HTERT RPE-1 (cell line): Measurements from ENCODE around the gene ARHGAP28.

Source experiments
- in situ Hi-C: fragments of 300-500 bp; cut with MboI; formaldehyde crosslinking; loops from 4 replicates; pipeline ENCODE4 v1.14.3; 2020; ENCODE audit warnings: low sequenced_read_pairs

ARHGAP28 gene

GRCh38 chr18:6730416-6731221 lies 1.1 kb downstream of the ARHGAP28 start:
- in situ Hi-C loops, result no loop called here

GRCh38 chr18:6731222-6731596 lies 1.7 kb downstream of the ARHGAP28 start:
- in situ Hi-C loops, result no loop called here

- in situ Hi-C loops, result no loop called here
Observed at GRCh38 chr18:6732952-6733351, 3.4 kb downstream of the ARHGAP28 start.

GRCh38 chr18:6733758-6734157 lies 4.2 kb downstream of the ARHGAP28 start:
- in situ Hi-C loops, result no loop called here

GRCh38 chr18:6734726-6735430 lies 5.4 kb downstream of the ARHGAP28 start:
- in situ Hi-C loops, result no loop called here

GRCh38 chr18:6737833-6738232 lies 8.3 kb downstream of the ARHGAP28 start:
- in situ Hi-C loops, result no loop called here

GRCh38 chr18:6738622-6739021 lies 9.1 kb downstream of the ARHGAP28 start:
- in situ Hi-C loops, result no loop called here

GRCh38 chr18:6741232-6741663 lies 11.7 kb downstream of the ARHGAP28 start:
- in situ Hi-C loops, result no loop called here

GRCh38 chr18:6741786-6742185 lies 12.3 kb downstream of the ARHGAP28 start:
- in situ Hi-C loops, result no loop called here

- in situ Hi-C loops, result no loop called here
Observed at GRCh38 chr18:6743999-6744398, 14.5 kb downstream of the ARHGAP28 start.

- in situ Hi-C loops, result no loop called here
Observed at GRCh38 chr18:6744816-6745455, 15.4 kb downstream of the ARHGAP28 start.

- in situ Hi-C loops, result no loop called here
Observed at GRCh38 chr18:6745504-6746031, 16.1 kb downstream of the ARHGAP28 start.

- in situ Hi-C loops, result no loop called here
Observed at GRCh38 chr18:6746386-6746960, 17.0 kb downstream of the ARHGAP28 start.

- in situ Hi-C loops, result no loop called here
Observed at GRCh38 chr18:6747646-6748045, 18.1 kb downstream of the ARHGAP28 start.

- in situ Hi-C loops, result no loop called here
Observed at GRCh38 chr18:6748241-6748640, 18.7 kb downstream of the ARHGAP28 start.

- in situ Hi-C loops, result no loop called here
Observed at GRCh38 chr18:6750411-6750810, 20.9 kb downstream of the ARHGAP28 start.

- in situ Hi-C loops, result no loop called here
Observed at GRCh38 chr18:6751222-6751621, 21.7 kb downstream of the ARHGAP28 start.

GRCh38 chr18:6752202-6752860 lies 22.8 kb downstream of the ARHGAP28 start:
- in situ Hi-C loops, result no loop called here

GRCh38 chr18:6755107-6755506 lies 25.6 kb downstream of the ARHGAP28 start:
- in situ Hi-C loops, result no loop called here

GRCh38 chr18:6757931-6758330 lies 28.4 kb downstream of the ARHGAP28 start:
- in situ Hi-C loops, result no loop called here

- in situ Hi-C loops, result no loop called here
Observed at GRCh38 chr18:6759579-6759978, 30.1 kb downstream of the ARHGAP28 start.
